Measurements from ENCODE around the gene ETV4. TPM values are rescaled to one million over a fixed set of nuclear protein-coding genes. Genes with fewer than 3 reads are reported as not detected.

ETV4 gene
- total RNA-seq, 4 donors from 2014 or later = 5.6 to 7.1 (median 6.3) TPM

DNA sequence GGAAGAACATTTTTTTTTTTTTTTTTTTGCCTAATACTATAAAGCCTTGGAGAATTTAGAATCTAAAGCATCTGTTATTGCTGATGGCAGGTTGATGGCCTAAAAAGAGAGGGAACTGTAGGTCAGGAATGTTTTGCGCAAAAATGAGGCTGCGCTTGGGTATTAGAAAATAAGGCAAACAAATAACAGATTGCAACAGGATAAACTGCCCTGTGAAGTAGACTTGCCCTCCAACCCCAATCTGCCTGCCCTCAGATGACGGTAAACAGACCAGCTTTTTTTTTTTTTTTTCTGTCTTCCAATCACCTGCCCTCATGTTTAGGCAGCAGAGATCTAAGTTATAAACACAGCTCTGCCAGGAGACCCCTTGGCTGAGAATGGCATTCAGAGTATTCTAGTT is 66.2 kb downstream of the ETV4 start:
- Histone ChIP-seq H3K27me3 (no peaks in the 10 kb centered on the region), H3K4me1 (peaks cover 30% of the 10 kb centered on the region), H3K36me3 (no peaks in the 10 kb centered on the region), H3K9me3 (no peaks in the 10 kb centered on the region), H3K27ac (no peak overlapping the region), H3K4me3 (no peak overlapping the region)
- DNase-seq (ENCODE audit: low spot score in 2 of 2) = no peak
- WGBS = 91% methylated on average over 3 of the region's 3 CpGs
- no peak for TF ChIP-seq POLR2A (IDR thresholded peaks at IDR 0.05)
- TF ChIP-seq EP300 (IDR thresholded peaks at IDR 0.05) = no peak
- TF ChIP-seq, protein P1, sequence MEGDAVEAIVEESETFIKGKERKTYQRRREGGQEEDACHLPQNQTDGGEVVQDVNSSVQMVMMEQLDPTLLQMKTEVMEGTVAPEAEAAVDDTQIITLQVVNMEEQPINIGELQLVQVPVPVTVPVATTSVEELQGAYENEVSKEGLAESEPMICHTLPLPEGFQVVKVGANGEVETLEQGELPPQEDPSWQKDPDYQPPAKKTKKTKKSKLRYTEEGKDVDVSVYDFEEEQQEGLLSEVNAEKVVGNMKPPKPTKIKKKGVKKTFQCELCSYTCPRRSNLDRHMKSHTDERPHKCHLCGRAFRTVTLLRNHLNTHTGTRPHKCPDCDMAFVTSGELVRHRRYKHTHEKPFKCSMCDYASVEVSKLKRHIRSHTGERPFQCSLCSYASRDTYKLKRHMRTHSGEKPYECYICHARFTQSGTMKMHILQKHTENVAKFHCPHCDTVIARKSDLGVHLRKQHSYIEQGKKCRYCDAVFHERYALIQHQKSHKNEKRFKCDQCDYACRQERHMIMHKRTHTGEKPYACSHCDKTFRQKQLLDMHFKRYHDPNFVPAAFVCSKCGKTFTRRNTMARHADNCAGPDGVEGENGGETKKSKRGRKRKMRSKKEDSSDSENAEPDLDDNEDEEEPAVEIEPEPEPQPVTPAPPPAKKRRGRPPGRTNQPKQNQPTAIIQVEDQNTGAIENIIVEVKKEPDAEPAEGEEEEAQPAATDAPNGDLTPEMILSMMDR (IDR thresholded peaks at IDR 0.05) = no peak
- no peak for TF ChIP-seq POLR2AphosphoS5 (IDR thresholded peaks at IDR 0.05)

Other genes starting within 250 kb of the ETV4 start
- gene ARL4D, start 147.3 kb downstream of the ETV4 start, total RNA-seq = 10 to 100 TPM; 26.7 to 50.9 (median 32.2) TPM
- gene DHX8, start 62.4 kb downstream of the ETV4 start, total RNA-seq = 10 to 100 TPM; 31.4 to 57.1 (median 46.1) TPM
- gene MEOX1, start 115.6 kb upstream of the ETV4 start, total RNA-seq = 1 to 10 TPM; 2.7 to 6.4 (median 4.2) TPM
- not detected for gene SOST, start 212.5 kb upstream of the ETV4 start, total RNA-seq
- gene DUSP3, start 232.6 kb upstream of the ETV4 start, total RNA-seq = 10 to 100 TPM; 34.8 to 48.5 (median 42.7) TPM
- under 1 TPM in 3 of 4 donors, not detected in 1; 0.10 to 0.48 (median 0.13) TPM for gene CFAP97D1, start 234.1 kb upstream of the ETV4 start, total RNA-seq